ENCODE measurements around the gene COQ10A.

Gene COQ10A

GRCh38 chr12:56266693-56267442 is at the start of gene COQ10A:
Gene COQ10A (plus strand): TSS chr12:56266942. CDS start chr12:56267119, 177 bp downstream.
- peak; percentile 89 for DNase-seq

- no peak for DNase-seq
These were observed 46.9 kb upstream of the COQ10A start for GRCh38 chr12:56219840-56220239.

- DNase-seq: no peak
These were observed 46.0 kb upstream of the COQ10A start for GRCh38 chr12:56220611-56221231.

- no peak for DNase-seq
These were observed 45.4 kb upstream of the COQ10A start for GRCh38 chr12:56221232-56221756.

GRCh38 chr12:56221757-56222530 is 44.8 kb upstream of the COQ10A start, which contains the start of gene RNF41:
Gene RNF41 (minus strand): TSS chr12:56221922. CDS start chr12:56214047, 7,875 bp downstream.
- peak; percentile 95 for DNase-seq

- DNase-seq: no peak
These were observed 44.2 kb upstream of the COQ10A start for GRCh38 chr12:56222531-56222895.

GRCh38 chr12:56223571-56224101 is 43.1 kb upstream of the COQ10A start:
- no peak for DNase-seq

- peak; percentile 99 for DNase-seq
These were observed 42.5 kb upstream of the COQ10A start, which contains the start of gene NABP2 for GRCh38 chr12:56224102-56224701. Gene NABP2 (plus strand): TSS chr12:56224342. CDS start chr12:56224857, 515 bp downstream.

- DNase-seq: no peak
These were observed 41.8 kb upstream of the COQ10A start for GRCh38 chr12:56224954-56225353.

GRCh38 chr12:56229082-56229481 is 37.7 kb upstream of the COQ10A start:
- no peak for DNase-seq

GRCh38 chr12:56229916-56230431 is 36.8 kb upstream of the COQ10A start, which contains the start of gene SLC39A5:
Gene SLC39A5 (plus strand): TSS chr12:56230051. CDS start chr12:56231275, 1,224 bp downstream.
- DNase-seq: no peak

GRCh38 chr12:56230432-56231183 is 36.1 kb upstream of the COQ10A start:
- DNase-seq: no peak

- DNase-seq: no peak
These were observed 35.6 kb upstream of the COQ10A start for GRCh38 chr12:56231184-56231582.

GRCh38 chr12:56234746-56235436 is 31.9 kb upstream of the COQ10A start:
- no peak for DNase-seq

- DNase-seq: no peak
These were observed 30.7 kb upstream of the COQ10A start for GRCh38 chr12:56236091-56236490.

- no peak for DNase-seq
These were observed 29.8 kb upstream of the COQ10A start for GRCh38 chr12:56236985-56237384.

- no peak for DNase-seq
These were observed 29.2 kb upstream of the COQ10A start for GRCh38 chr12:56237552-56237951.

GRCh38 chr12:56241424-56242303 is 25.1 kb upstream of the COQ10A start:
- no peak for DNase-seq

- no peak for DNase-seq
These were observed 23.8 kb upstream of the COQ10A start for GRCh38 chr12:56242986-56243385.

- no peak for DNase-seq
These were observed 23.0 kb upstream of the COQ10A start for GRCh38 chr12:56243731-56244181.
